Naive thymus-derived CD4-positive, alpha-beta T cell (primary cell): ENCODE measurements around the gene SEMA3A. TPM values are rescaled to one million over a fixed set of nuclear protein-coding genes. Genes with fewer than 3 reads are reported as not detected.

Source experiments
- ATAC-seq: fragments of 150-1000 bp; cut with Tn5 transposase; 2 replicates; pipeline ENCODE4 v1.10.0; 2021; ENCODE audit warnings: mild to moderate bottlenecking, moderate library complexity
- CTCF ChIA-PET: fragments of 350-600 bp; sonication (Branson Sonifier 250); formaldehyde crosslinking; loops from one replicate; lab custom pipeline; 2021; ENCODE audit warnings: antibody characterized with exemption; lab: Charles Lee
- POLR2A ChIA-PET: fragments of 350-600 bp; sonication (Branson Sonifier 250); formaldehyde crosslinking; loops from one replicate; lab custom pipeline; 2021; ENCODE audit warnings: antibody characterized with exemption, inconsistent platforms; lab: Charles Lee
- DNase-seq, 9 donors: peaks; one replicate each; pipeline versions ENCODE4 v3.0.0 to v3.0.0-alpha.2; 2020 to 2022; ENCODE audit warnings: mixed read lengths in 1 of 9
- H3K27ac ChIP-seq: one replicate; pipeline ENCODE4 v1.7.0; 2013; ENCODE audit warnings: mild to moderate bottlenecking, low read depth, low read length, moderate library complexity
- H3K27me3 ChIP-seq, 2 donors: one replicate each; pipeline ENCODE4 v1.7.0; 2013; ENCODE audit warnings: low read length in 2 of 2, mild to moderate bottlenecking in 2 of 2, moderate library complexity in 2 of 2; ENCODE audit not compliant: control insufficient read depth in 2 of 2, insufficient read depth in 2 of 2
- H3K36me3 ChIP-seq, 3 experiments: 1 replicate in 2 of 3; 2 replicates in 1 of 3; pipeline ENCODE4 v1.7.0; 2013; ENCODE audit warnings: low read length in 3 of 3, mild to moderate bottlenecking in 3 of 3, moderate library complexity in 1 of 3; ENCODE audit not compliant: insufficient read depth in 3 of 3, control insufficient read depth in 2 of 3
- H3K4me1 ChIP-seq, 2 donors: one replicate each; pipeline ENCODE4 v1.7.0; 2013; ENCODE audit warnings: low read length in 2 of 2, mild to moderate bottlenecking in 2 of 2, moderate library complexity in 1 of 2; ENCODE audit not compliant: control insufficient read depth in 2 of 2, insufficient read depth in 2 of 2
- H3K4me3 ChIP-seq: 2 replicates; pipeline ENCODE4 v1.7.0; 2013; ENCODE audit warnings: mild to moderate bottlenecking, low read length
- H3K9me3 ChIP-seq, 3 experiments: 1 replicate in 2 of 3; 2 replicates in 1 of 3; pipeline ENCODE4 v1.7.0; 2013; ENCODE audit warnings: low read length in 3 of 3; ENCODE audit not compliant: control insufficient read depth in 2 of 3
- H3K27ac Mint-ChIP-seq, 9 donors: one replicate each; pipeline ENCODE4 v1.8.0; 2020 to 2022; ENCODE audit warnings: mixed read lengths in 9 of 9, mild to moderate bottlenecking in 8 of 9, moderate library complexity in 5 of 9, inconsistent platforms in 2 of 9
- H3K27me3 Mint-ChIP-seq, 5 donors: one replicate each; pipeline ENCODE4 v1.8.0; 2021 to 2022; ENCODE audit warnings: mixed read lengths in 5 of 5, mild to moderate bottlenecking in 1 of 5
- H3K36me3 Mint-ChIP-seq, 5 donors: one replicate each; pipeline ENCODE4 v1.8.0; 2020 to 2022; ENCODE audit warnings: mixed read lengths in 5 of 5, mild to moderate bottlenecking in 3 of 5, inconsistent platforms in 1 of 5
- H3K4me1 Mint-ChIP-seq, 7 donors: one replicate each; pipeline ENCODE4 v1.8.0; 2020 to 2022; ENCODE audit warnings: mixed read lengths in 7 of 7, mild to moderate bottlenecking in 3 of 7, inconsistent platforms in 1 of 7
- H3K4me3 Mint-ChIP-seq, 10 donors: one replicate each; pipeline ENCODE4 v1.8.0; 2020 to 2022; ENCODE audit warnings: mild to moderate bottlenecking in 10 of 10, mixed read lengths in 10 of 10, moderate library complexity in 6 of 10, inconsistent platforms in 2 of 10
- H3K9me3 Mint-ChIP-seq, 11 donors: one replicate each; pipeline ENCODE4 v1.8.0; 2020 to 2022; ENCODE audit warnings: mixed read lengths in 11 of 11, mild to moderate bottlenecking in 4 of 11, inconsistent platforms in 1 of 11, moderate library complexity in 1 of 11
- intact Hi-C, 2 donors: fragments of 100-400 bp; cut with micrococcal nuclease; formaldehyde crosslinking; loops; one replicate each; pipeline ENCODE4 v1.15.1; 2023
- polyA plus RNA-seq, 2 donors: library from polyadenylated mRNA; unstranded; fragments of 300-500 nt; fragmentation: Illumina TruSeq; gene quantifications; one replicate each; pipeline ENCODE4 v1.2.3, GENCODE V29; 2021
- total RNA-seq, 6 experiments: library from RNA in 5 of 6; stranded (reverse) in 5 of 6; gene quantifications; 1 replicate in 5 of 6; 2 replicates in 1 of 6; pipeline ENCODE4 v1.2.3 and lab custom pipeline; 2021 to 2026

SEMA3A gene
- total and polyA plus RNA-seq, 7 experiments from 2014 or later: 0.29 to 3.0 (median 1.3) TPM

GRCh38 chr7:83918142-83918541 is 276.4 kb downstream of the SEMA3A start:
- H3K36me3 ChIP-seq: no peaks in the 10 kb centered on the region
- ChIA-PET CTCF (no interaction called here), POLR2A (no interaction called here)
- no peaks in the 10 kb centered on the region for H3K9me3 ChIP-seq
- H3K4me1 ChIP-seq: no peaks in the 10 kb centered on the region
- Mint-ChIP-seq H3K36me3 (no peaks in the 10 kb centered on the region), H3K4me1 (no peaks in the 10 kb centered on the region), H3K27ac (no peak overlapping the region), H3K9me3 (peaks cover 0 to 4% (median 0%) of the 10 kb centered on the region in 11 donors), H3K27me3 (peaks cover 0 to 9% (median 0%) of the 10 kb centered on the region in 5 donors), H3K4me3 (no peak overlapping the region)
- no peak overlapping the region for H3K27ac ChIP-seq
- intact Hi-C loops: no loop called here
- H3K4me3 ChIP-seq: no peak overlapping the region
- DNase-seq: no peak
- no peaks in the 10 kb centered on the region for H3K27me3 ChIP-seq
- no peak for ATAC-seq

GRCh38 chr7:83913174-83913573 is 281.4 kb downstream of the SEMA3A start:
- POLR2A ChIA-PET: no interaction called here

GRCh38 chr7:83908526-83908925 is 286.1 kb downstream of the SEMA3A start:
- Histone ChIP-seq H3K4me1 (no peaks in the 10 kb centered on the region), H3K36me3 (no peaks in the 10 kb centered on the region), H3K4me3 (no peak overlapping the region), H3K27me3 (no peaks in the 10 kb centered on the region), H3K9me3 (no peaks in the 10 kb centered on the region), H3K27ac (no peak overlapping the region)
- no peaks in the 10 kb centered on the region for H3K4me1 Mint-ChIP-seq
- no peak for DNase-seq
- no peak overlapping the region for H3K4me3 Mint-ChIP-seq
- ChIA-PET POLR2A (no interaction called here), CTCF (no interaction called here)
- H3K27ac Mint-ChIP-seq: no peak overlapping the region
- H3K27me3 Mint-ChIP-seq: peaks cover 0 to 4% (median 0%) of the 10 kb centered on the region in 5 donors
- no peaks in the 10 kb centered on the region for H3K36me3 Mint-ChIP-seq
- intact Hi-C loops: no loop called here
- H3K9me3 Mint-ChIP-seq: peaks cover 0 to 6% (median 0%) of the 10 kb centered on the region in 11 donors
- ATAC-seq: no peak

More at GRCh38 chr7:83913174-83913573, 281.4 kb downstream of the SEMA3A start:
- DNase-seq (no peak), ATAC-seq (no peak)
- no peaks in the 10 kb centered on the region for H3K9me3 ChIP-seq
- H3K27me3 Mint-ChIP-seq: peaks cover 0 to 10% (median 0%) of the 10 kb centered on the region in 5 donors
- H3K27ac ChIP-seq: no peak overlapping the region
- no peaks in the 10 kb centered on the region for H3K4me1 Mint-ChIP-seq
- no peak overlapping the region for H3K27ac Mint-ChIP-seq
- intact Hi-C loops: no loop called here
- peaks cover 0 to 6% (median 0%) of the 10 kb centered on the region in 11 donors for H3K9me3 Mint-ChIP-seq
- no peak overlapping the region for H3K4me3 Mint-ChIP-seq
- H3K4me3 ChIP-seq: no peak overlapping the region
- no peaks in the 10 kb centered on the region for H3K36me3 ChIP-seq
- no peaks in the 10 kb centered on the region for H3K36me3 Mint-ChIP-seq
- H3K27me3 ChIP-seq: no peaks in the 10 kb centered on the region
- no peaks in the 10 kb centered on the region for H3K4me1 ChIP-seq
- CTCF ChIA-PET: no interaction called here
